C4-2B (cell line): ENCODE results near the gene PRMT3.
"Not testable (repeated sequence)": the region's sequence is repeated elsewhere in the genome, so short reads cannot be mapped to it uniquely, and the experiment has no call there.

Experiments used
- ZFX ChIP-seq: fragments of 450-650 bp; IDR thresholded peaks from 2 replicates; pipeline ENCODE4 v1.6.1; 2017
- TF ChIP-seq, protein P1 (sequence below): fragments of 450-650 bp; conservative IDR thresholded peaks from 2 replicates; pipeline ENCODE4 v1.5.1; 2017; ENCODE audit warnings: mild to moderate bottlenecking

DNA sequence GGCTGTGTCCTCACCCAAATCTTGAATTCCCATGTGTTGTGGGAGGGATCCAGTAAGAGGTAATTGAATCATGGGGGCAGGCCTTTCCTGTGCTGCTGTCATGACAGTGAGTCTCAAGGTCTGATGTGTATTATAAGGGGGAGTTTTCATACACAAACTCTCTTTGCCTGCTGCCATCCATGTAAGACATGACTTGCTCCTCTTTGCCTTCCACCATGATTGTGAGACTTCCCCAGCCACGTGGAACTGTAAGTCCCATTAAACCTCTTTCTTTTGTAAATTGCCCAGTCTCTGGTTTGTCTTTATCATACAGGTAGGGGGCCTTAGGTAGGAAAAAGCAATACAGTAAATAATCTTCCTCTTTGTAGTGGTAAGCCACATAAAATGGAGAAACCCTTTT is 96.9 kb downstream of the PRMT3 start:
- TF ChIP-seq, protein P1, sequence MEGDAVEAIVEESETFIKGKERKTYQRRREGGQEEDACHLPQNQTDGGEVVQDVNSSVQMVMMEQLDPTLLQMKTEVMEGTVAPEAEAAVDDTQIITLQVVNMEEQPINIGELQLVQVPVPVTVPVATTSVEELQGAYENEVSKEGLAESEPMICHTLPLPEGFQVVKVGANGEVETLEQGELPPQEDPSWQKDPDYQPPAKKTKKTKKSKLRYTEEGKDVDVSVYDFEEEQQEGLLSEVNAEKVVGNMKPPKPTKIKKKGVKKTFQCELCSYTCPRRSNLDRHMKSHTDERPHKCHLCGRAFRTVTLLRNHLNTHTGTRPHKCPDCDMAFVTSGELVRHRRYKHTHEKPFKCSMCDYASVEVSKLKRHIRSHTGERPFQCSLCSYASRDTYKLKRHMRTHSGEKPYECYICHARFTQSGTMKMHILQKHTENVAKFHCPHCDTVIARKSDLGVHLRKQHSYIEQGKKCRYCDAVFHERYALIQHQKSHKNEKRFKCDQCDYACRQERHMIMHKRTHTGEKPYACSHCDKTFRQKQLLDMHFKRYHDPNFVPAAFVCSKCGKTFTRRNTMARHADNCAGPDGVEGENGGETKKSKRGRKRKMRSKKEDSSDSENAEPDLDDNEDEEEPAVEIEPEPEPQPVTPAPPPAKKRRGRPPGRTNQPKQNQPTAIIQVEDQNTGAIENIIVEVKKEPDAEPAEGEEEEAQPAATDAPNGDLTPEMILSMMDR: not testable (repeated sequence)
- TF ChIP-seq ZFX: not testable (repeated sequence)
